GM12878 (cell line): Measurements from ENCODE around the gene SLC2A9.

Source experiments
- CBFB ChIP-seq: IDR thresholded peaks from 2 replicates; pipeline ENCODE4 v1.6.1; 2016; ENCODE audit warnings: antibody characterized with exemption, low read depth
- ZNF622 ChIP-seq: fragments of 450-650 bp; IDR thresholded peaks from 2 replicates; pipeline ENCODE4 v1.6.1; 2017; ENCODE audit warnings: mild to moderate bottlenecking, inconsistent platforms

DNA sequence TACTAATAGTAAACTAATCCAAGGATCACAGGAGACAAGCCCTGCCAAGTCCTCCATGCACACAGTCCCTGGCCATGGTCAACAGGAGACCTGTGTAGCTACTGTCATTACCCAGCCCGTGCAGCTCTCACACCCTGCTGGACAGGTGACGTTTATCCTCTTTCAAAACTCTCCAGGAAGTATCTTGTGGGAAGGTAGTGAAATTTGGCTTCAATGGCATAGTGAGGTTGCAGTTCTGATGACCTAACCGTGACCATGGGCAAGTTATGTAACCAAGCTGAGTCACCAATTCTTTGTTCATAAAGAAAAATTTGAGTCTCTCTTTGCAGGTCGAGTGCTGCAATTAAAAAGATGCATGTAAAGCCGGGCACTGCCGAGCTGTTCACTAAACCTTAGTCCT, 11.3 kb upstream of the SLC2A9 start:
- TF ChIP-seq CBFB (no peak), ZNF622 (no peak)
